Measurements from ENCODE around the gene TGFBR2.

- TF ChIP-seq CTCF (conservative IDR thresholded peaks at IDR 0.05; ENCODE audit: low read depth, low read length) (no peak), EZH2 (IDR thresholded peaks at IDR 0.05; ENCODE audit: low read length, unreplicated experiment) (no peak)
Observed at GRCh38 chr3:30644615-30645014, 38.2 kb downstream of the TGFBR2 start.

Data from PC-3 (cell line).